GM19463 (cell line): ENCODE measurements around the gene KMT2E.

Experiments used
- ATAC-seq: cut with Tn5 transposase; IDR thresholded peaks from one replicate; pipeline ENCODE4 v1.9.1; 2021; ENCODE audit warnings: mild to moderate bottlenecking, moderate library complexity; ENCODE audit not compliant: unreplicated experiment

The KMT2E gene

DNA sequence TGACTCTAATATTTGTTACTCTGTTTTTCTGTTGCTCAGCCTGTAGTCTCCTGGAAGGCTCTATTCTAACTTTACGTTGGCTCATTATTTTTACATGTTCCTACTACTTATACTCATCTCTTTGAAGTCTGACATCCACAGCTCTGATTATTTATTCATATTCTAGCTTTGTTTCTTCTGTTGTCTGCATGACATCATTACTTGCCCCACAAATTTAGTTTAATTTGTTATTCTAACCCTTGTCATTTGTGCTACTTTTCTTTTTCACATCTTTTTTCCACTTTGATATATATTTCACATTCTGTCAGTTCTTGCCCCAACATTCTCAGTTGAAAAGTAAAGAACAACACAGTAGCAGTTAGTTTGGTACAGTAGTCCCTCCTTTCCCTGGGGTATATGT, 51.1 kb downstream of the KMT2E start:
- no peak for ATAC-seq

DNA sequence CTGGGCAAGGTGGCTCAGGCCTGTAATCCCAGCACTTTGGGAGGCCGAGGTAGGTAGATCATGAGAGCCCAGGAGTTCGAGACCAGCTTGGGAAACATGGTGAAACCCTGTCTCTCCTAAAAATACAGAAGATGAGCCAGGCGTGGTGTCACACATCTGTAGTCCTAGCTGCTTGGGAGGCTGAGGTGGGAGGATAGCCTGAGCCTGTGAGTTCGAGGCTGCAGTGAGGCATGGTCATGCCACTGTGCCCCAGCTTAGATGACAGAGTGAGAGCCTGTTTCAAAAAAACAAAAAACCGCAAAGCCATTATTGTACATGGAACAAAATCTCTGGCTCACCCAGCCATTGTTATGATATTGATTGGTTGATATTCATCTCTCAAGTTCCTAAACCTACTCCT, 53.7 kb downstream of the KMT2E start:
- no peak for ATAC-seq

DNA sequence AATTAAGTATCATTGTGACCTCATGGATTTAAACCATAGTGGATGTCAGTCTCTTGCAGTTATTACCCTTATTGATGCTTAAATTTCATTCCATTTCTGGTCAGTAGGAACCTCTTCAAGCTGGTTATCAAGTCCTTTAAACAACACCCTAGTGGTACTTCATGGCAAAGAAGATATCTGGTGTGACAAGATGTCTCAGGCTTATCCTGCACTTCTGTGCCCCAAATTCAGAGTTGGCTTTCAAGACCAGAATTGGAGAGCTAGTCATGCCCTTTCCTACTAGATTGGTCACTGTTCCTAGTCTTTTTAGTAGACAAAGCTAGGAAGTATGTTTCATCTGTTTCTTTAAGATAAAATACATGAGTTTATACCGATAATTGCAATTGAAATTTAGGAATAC, 54.9 kb downstream of the KMT2E start:
- ATAC-seq, result no peak

DNA sequence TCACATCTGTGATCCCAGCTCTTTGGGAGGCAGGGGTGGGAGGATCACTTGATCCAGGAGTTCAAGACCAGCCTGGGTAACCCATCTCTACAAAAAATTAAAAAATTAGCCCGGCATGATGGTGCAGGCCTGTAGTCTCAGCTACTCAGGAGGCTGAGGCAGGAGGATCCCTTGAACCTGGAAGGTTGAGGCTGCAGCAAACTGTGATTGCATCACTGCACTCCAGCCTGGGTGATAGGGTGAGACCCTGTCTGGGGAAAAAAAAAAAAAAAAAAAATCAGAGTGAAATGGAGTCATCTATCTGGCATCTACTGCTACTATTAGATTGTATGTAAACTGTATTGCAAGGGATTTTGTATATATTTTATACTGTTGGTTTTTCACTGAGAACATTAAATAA, 59.1 kb downstream of the KMT2E start:
- no peak for ATAC-seq

GRCh38 chr7:105079348-105079747, 65.3 kb downstream of the KMT2E start:
- ATAC-seq, result no peak

- ATAC-seq, result no peak
Measured at GRCh38 chr7:105084581-105084980, 70.6 kb downstream of the KMT2E start.

GRCh38 chr7:105086850-105087249, 72.8 kb downstream of the KMT2E start:
- ATAC-seq, result no peak

DNA sequence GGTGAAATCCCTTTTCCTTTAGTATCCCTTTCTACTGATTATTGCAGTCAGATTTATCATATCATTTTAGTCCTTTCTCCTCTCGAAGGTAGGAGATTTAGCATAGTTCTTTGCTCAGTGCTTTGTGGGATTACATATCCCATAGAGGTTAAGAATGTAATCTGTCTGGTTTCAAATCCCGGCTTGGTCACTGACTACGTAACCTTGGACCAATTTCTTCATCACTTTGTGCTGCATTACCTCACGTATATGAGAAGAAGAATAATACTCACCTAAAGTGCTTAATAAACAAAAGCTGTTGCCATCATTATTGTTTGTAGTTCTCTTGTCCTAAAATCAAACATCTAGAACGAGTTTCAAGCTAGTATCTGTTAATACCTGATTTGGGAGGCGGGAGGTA, 74.0 kb downstream of the KMT2E start:
- no peak for ATAC-seq

DNA sequence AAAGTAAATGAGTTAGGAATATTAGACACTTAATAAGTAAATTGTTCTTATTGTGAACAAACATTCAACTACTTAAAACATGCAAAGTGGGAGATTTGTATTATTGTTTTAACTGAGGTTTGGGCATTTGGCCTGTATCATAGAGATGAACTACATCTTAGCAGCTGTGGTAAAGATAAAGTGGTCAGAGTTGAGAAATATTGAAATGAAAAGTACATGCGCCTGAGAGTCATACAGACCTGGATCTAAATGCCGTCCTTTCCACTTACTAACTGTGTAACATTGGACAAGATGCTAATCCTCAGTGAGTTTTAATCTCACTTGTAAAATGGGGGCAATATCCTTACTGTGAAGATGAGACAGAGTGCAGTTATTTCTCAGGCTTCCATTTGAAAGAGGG, 74.5 kb downstream of the KMT2E start:
- no peak for ATAC-seq

- ATAC-seq, result no peak
Measured at GRCh38 chr7:105094966-105095365, 81.0 kb downstream of the KMT2E start.

DNA sequence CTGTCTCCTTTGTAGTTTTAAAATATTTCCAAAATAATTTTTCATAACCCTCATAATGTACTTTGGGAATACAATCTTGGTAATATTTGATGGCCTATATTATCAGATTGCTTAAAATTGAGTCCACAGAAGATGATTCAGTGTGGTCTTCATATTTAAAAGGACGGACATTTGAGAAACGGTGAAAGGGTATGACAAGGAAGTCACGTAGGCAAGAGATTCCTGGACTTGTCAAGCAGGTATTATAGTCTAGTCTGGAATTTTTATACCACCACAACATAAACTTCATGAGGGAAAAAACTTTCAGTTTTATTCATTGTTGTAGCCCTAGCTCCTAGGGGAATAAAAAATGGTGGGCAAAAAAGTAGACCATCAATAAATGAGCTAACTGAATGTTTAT, 82.3 kb downstream of the KMT2E start:
- ATAC-seq, result no peak

- ATAC-seq, result no peak
Measured at GRCh38 chr7:105097619-105098018, 83.6 kb downstream of the KMT2E start.

DNA sequence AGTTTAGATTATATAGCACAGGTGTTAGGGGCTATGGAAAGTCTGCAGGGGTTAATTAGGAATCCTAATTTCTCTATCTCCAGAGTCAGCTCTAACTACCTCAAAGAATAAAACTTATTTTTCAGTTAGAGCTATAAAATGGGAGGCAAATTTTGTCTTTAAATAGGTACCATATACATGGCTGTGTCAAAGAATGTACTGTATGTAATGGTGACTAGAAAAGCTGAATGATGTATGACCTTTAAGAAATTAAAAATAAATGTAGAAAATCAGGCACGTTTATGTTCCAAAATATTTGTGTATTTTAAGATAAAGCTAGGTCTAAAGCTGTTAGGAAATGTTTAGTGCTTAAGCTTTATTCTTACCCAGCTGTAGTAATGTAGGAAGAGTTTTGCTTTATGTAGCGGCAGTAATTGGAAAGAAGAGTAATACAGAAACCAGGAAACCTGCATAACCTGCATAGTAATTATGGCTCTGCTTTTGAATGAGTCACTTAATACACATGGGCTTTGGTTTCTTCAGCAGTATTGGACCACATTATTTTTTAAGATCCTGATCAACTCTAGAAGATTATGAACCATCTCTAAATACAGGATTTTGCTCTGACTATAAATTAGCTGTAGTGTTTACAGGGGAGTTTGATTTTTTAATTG, 85.0 kb downstream of the KMT2E start:
- ATAC-seq, result peak; percentile 80

GRCh38 chr7:105101864-105102263, 87.9 kb downstream of the KMT2E start:
- no peak for ATAC-seq

- ATAC-seq, result no peak
Measured at GRCh38 chr7:105102557-105103352, 88.8 kb downstream of the KMT2E start.

DNA sequence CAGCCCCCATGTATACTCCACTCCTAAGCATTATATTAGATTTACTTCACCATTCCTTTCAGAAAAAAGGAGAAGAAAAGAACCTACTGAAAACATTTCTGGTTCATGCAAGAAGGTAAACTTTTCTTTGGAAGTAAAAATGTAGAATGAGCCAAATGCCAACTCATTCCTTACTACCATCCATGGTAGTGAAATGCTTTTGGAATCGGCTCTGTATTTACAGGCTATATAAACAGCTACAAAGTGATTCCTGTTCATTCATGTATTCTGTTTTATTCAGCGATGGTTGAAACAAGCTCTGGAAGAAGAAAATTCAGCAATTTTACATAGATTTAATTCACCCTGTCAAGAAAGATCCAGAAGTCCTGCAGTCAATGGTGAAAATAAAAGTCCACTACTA, 91.6 kb downstream of the KMT2E start:
- ATAC-seq, result no peak

DNA sequence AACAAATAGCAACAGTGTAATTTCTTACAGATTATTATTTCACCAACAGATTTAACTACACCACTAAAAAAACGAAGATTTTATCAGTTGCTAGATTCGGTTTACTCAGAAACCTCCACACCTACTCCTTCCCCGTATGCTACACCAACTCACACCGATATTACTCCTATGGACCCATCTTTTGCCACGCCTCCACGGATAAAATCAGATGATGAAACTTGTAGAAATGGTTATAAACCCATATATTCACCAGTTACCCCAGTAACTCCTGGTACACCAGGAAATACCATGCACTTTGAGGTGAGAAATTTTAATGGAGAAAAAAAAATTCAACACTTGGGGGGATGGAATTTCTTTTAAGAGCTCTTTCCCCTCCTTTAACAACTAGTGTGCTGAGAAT, 92.5 kb downstream of the KMT2E start:
- no peak for ATAC-seq

GRCh38 chr7:105107458-105107857, 93.5 kb downstream of the KMT2E start:
- ATAC-seq, result no peak

- no peak for ATAC-seq
Measured at GRCh38 chr7:105112440-105113418, 98.7 kb downstream of the KMT2E start.

- peak; percentile 47 for ATAC-seq
Measured at GRCh38 chr7:105118612-105119600, 104.9 kb downstream of the KMT2E start.
